Coronary artery (tissue), 2 donors: ENCODE data around the gene SLC22A14.

Source experiments
- DNase-seq: peaks from one replicate; pipeline ENCODE4 v3.0.0-alpha.2; 2017; ENCODE audit warnings: low spot score
- H3K27ac ChIP-seq, 2 donors: fragments of 200-600 bp; sonication (generic); one replicate each; pipeline ENCODE4 v1.5.1; 2016 to 2019
- H3K4me3 ChIP-seq: fragments of 200-600 bp; sonication (generic); 2 replicates; pipeline ENCODE4 v1.5.1; 2016; ENCODE audit warnings: mild to moderate bottlenecking, moderate library complexity
- CTCF ChIP-seq: fragments of 200-600 bp; sonication (generic); IDR thresholded peaks from one replicate; pipeline ENCODE4 v1.5.1; 2019; ENCODE audit warnings: antibody characterized with exemption

SLC22A14 gene

DNA sequence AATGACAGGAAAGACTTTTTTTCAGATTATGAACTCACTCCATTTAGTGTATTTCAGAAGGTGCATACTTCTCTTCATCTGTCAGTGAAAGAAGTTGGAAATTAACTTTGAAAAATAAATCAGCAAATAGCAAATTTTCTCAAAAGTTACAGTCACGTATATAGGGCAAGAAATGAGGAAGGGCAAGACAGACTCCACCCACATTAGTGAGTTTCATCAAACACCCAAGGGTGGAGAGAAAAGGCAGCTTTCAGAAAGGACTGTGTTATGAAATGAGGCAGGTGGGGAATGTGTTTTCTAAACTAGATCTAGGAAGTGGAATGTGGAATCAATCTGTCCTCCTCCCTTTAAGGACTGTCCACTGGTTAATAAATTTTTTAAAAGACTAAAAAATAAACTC lies 13.6 kb upstream of the SLC22A14 start:
- no peak for TF ChIP-seq CTCF

GRCh38 chr3:38270606-38271005 lies 11.5 kb upstream of the SLC22A14 start:
- TF ChIP-seq CTCF: no peak
- no peak overlapping the region for H3K27ac ChIP-seq
- no peak overlapping the region for H3K4me3 ChIP-seq
- DNase-seq: no peak

More for the DNA sequence above, 13.6 kb upstream of the SLC22A14 start:
- Histone ChIP-seq H3K27ac (no peak overlapping the region), H3K4me3 (no peak overlapping the region)
- no peak for DNase-seq

GRCh38 chr3:38271553-38271952 lies 10.5 kb upstream of the SLC22A14 start:
- Histone ChIP-seq H3K27ac (no peak overlapping the region), H3K4me3 (no peak overlapping the region)
- DNase-seq: no peak
- no peak for TF ChIP-seq CTCF

- H3K4me3 ChIP-seq: no peak overlapping the region
- H3K27ac ChIP-seq: no peak overlapping the region
- no peak for DNase-seq
- no peak for TF ChIP-seq CTCF
These were observed 7.0 kb upstream of the SLC22A14 start for GRCh38 chr3:38274864-38275649.

GRCh38 chr3:38275658-38276057 lies 6.4 kb upstream of the SLC22A14 start:
- Histone ChIP-seq H3K4me3 (no peak overlapping the region), H3K27ac (no peak overlapping the region)
- TF ChIP-seq CTCF: no peak
- no peak for DNase-seq

- no peak for TF ChIP-seq CTCF
- no peak overlapping the region for H3K27ac ChIP-seq
- DNase-seq: no peak
- H3K4me3 ChIP-seq: no peak overlapping the region
These were observed 5.8 kb upstream of the SLC22A14 start for GRCh38 chr3:38276081-38276916.
